H9 (cell line): ENCODE data around the gene DPY30. TPM values are rescaled to one million over a fixed set of nuclear protein-coding genes. Genes with fewer than 3 reads are reported as not detected.

Experiments used
- DNase-seq: peaks from one replicate; pipeline ENCODE4 v3.0.0-alpha.2; 2017
- H2AFZ ChIP-seq: one replicate; pipeline ENCODE4 v1.6.1; 2013; ENCODE audit warnings: mild to moderate bottlenecking, low read length, control low read depth, moderate library complexity
- H2AK5ac ChIP-seq: 2 replicates; pipeline ENCODE4 v1.6.1; 2013; ENCODE audit warnings: low read length, control low read depth, mixed read lengths; ENCODE audit not compliant: insufficient read length
- H2BK120ac ChIP-seq: one replicate; pipeline ENCODE4 v1.6.1; 2013; ENCODE audit warnings: low read depth, mild to moderate bottlenecking, low read length, control low read depth, inconsistent platforms; ENCODE audit not compliant: poor library complexity, severe bottlenecking
- H2BK12ac ChIP-seq: 2 replicates; pipeline ENCODE4 v1.6.1; 2013; ENCODE audit warnings: low read length, control low read depth, mixed read lengths, low read depth; ENCODE audit not compliant: insufficient read length
- H2BK15ac ChIP-seq: 2 replicates; pipeline ENCODE4 v1.6.1; 2013; ENCODE audit warnings: low read depth, low read length, control low read depth
- H2BK20ac ChIP-seq: one replicate; pipeline ENCODE4 v1.6.1; 2013; ENCODE audit warnings: low read depth, mild to moderate bottlenecking, low read length, control low read depth, inconsistent platforms; ENCODE audit not compliant: poor library complexity, severe bottlenecking
- H2BK5ac ChIP-seq: 2 replicates; pipeline ENCODE4 v1.6.1; 2013; ENCODE audit warnings: low read length, control low read depth, mixed read lengths; ENCODE audit not compliant: insufficient read length
- H3K14ac ChIP-seq: 2 replicates; pipeline ENCODE4 v1.6.1; 2013; ENCODE audit warnings: low read length, control low read depth; ENCODE audit not compliant: insufficient read depth
- H3K18ac ChIP-seq: 2 replicates; pipeline ENCODE4 v1.6.1; 2013; ENCODE audit warnings: low read depth, mild to moderate bottlenecking, mixed read lengths, low read length, control low read depth; ENCODE audit not compliant: insufficient read length
- H3K23ac ChIP-seq: 2 replicates; pipeline ENCODE4 v1.6.1; 2013; ENCODE audit warnings: low read length, control low read depth, mixed read lengths, low read depth; ENCODE audit not compliant: insufficient read length
- H3K23me2 ChIP-seq: 2 replicates; pipeline ENCODE4 v1.6.1; 2013; ENCODE audit warnings: low read depth, mild to moderate bottlenecking, mixed read lengths, low read length, control low read depth; ENCODE audit not compliant: insufficient read length, poor library complexity, severe bottlenecking
- H3K27ac ChIP-seq: 2 replicates; pipeline ENCODE4 v1.5.1; 2013; ENCODE audit warnings: low read length, control low read depth, mixed read lengths, low read depth; ENCODE audit not compliant: insufficient read length
- H3K27me3 ChIP-seq: 2 replicates; pipeline ENCODE4 v1.6.1; 2013; ENCODE audit warnings: low read length, control low read depth, inconsistent platforms; ENCODE audit not compliant: insufficient read depth
- H3K4ac ChIP-seq: 2 replicates; pipeline ENCODE4 v1.6.1; 2013; ENCODE audit warnings: low read depth, mild to moderate bottlenecking, control low read depth, inconsistent platforms, low read length, moderate library complexity
- H3K4me1 ChIP-seq: 2 replicates; pipeline ENCODE4 v1.6.1; 2013; ENCODE audit warnings: low read length, control low read depth, inconsistent platforms; ENCODE audit not compliant: insufficient read depth
- H3K4me2 ChIP-seq: 2 replicates; pipeline ENCODE4 v1.6.1; 2013; ENCODE audit warnings: low read length, control low read depth, mixed read lengths; ENCODE audit not compliant: insufficient read length, insufficient read depth
- H3K56ac ChIP-seq: 2 replicates; pipeline ENCODE4 v1.6.1; 2013; ENCODE audit warnings: low read depth, mild to moderate bottlenecking, mixed read lengths, low read length, control low read depth; ENCODE audit not compliant: insufficient read length
- H3K79me1 ChIP-seq: 2 replicates; pipeline ENCODE4 v1.6.1; 2013; ENCODE audit warnings: low read depth, mild to moderate bottlenecking, moderate library complexity, low read length, control low read depth, inconsistent platforms; ENCODE audit not compliant: insufficient read depth, poor library complexity, severe bottlenecking
- H3K79me2 ChIP-seq: 2 replicates; pipeline ENCODE4 v1.6.1; 2013; ENCODE audit warnings: low read length, control low read depth, inconsistent platforms; ENCODE audit not compliant: insufficient read depth
- H3K9ac ChIP-seq: 2 replicates; pipeline ENCODE4 v1.6.1; 2013; ENCODE audit warnings: low read length, control low read depth, mixed read lengths; ENCODE audit not compliant: insufficient read length; ENCODE audit errors: extremely low read depth
- H3K9me3 ChIP-seq: one replicate; pipeline ENCODE4 v1.6.1; 2013; ENCODE audit warnings: low read depth, low read length, inconsistent platforms; ENCODE audit not compliant: control insufficient read depth
- H3T11ph ChIP-seq: one replicate; pipeline ENCODE4 v1.6.1; 2013; ENCODE audit warnings: mild to moderate bottlenecking, low read length, control low read depth, inconsistent platforms
- H4K20me1 ChIP-seq: one replicate; pipeline ENCODE4 v1.6.1; 2013; ENCODE audit not compliant: control insufficient read depth, insufficient read length, insufficient read depth
- H4K5ac ChIP-seq: 2 replicates; pipeline ENCODE4 v1.6.1; 2013; ENCODE audit warnings: low read depth, mild to moderate bottlenecking, mixed read lengths, low read length, control low read depth; ENCODE audit not compliant: insufficient read length
- H4K8ac ChIP-seq: replicated peaks from 2 replicates; pipeline ENCODE4 v1.6.1; 2013; ENCODE audit warnings: low read length, control low read depth, mixed read lengths, low read depth; ENCODE audit not compliant: insufficient read length
- H4K91ac ChIP-seq: 2 replicates; pipeline ENCODE4 v1.6.1; 2013; ENCODE audit warnings: low read depth, mild to moderate bottlenecking, moderate library complexity, mixed read lengths, low read length, control low read depth; ENCODE audit not compliant: insufficient read length
- H3K27ac Mint-ChIP-seq, 3 experiments: 2 replicates in 2 of 3; 3 replicates in 1 of 3; pipeline ENCODE4 v1.8.0; 2020 to 2021; ENCODE audit warnings: mixed read lengths in 3 of 3, mild to moderate bottlenecking in 1 of 3, moderate library complexity in 1 of 3
- H3K27me3 Mint-ChIP-seq: 2 replicates; pipeline ENCODE4 v1.8.0; 2021; ENCODE audit warnings: low read depth, mild to moderate bottlenecking, moderate library complexity, mixed read lengths
- H3K36me3 Mint-ChIP-seq, 3 experiments: 2 replicates in 2 of 3; 3 replicates in 1 of 3; pipeline ENCODE4 v1.8.0; 2020 to 2021; ENCODE audit warnings: low read depth in 3 of 3, mixed read lengths in 3 of 3; ENCODE audit not compliant: insufficient read depth in 1 of 3
- H3K4me1 Mint-ChIP-seq, 2 experiments: 2 replicates each; pipeline ENCODE4 v1.8.0; 2020; ENCODE audit warnings: mixed read lengths in 2 of 2
- H3K4me3 Mint-ChIP-seq, 2 experiments: 2 replicates in 1 of 2; 3 replicates in 1 of 2; pipeline ENCODE4 v1.8.0; 2020 to 2021; ENCODE audit warnings: mild to moderate bottlenecking in 2 of 2, mixed read lengths in 2 of 2, moderate library complexity in 1 of 2
- H3K9me3 Mint-ChIP-seq, 2 experiments: 2 replicates in 1 of 2; 3 replicates in 1 of 2; pipeline ENCODE4 v1.8.0; 2020; ENCODE audit warnings: mild to moderate bottlenecking in 2 of 2, mixed read lengths in 2 of 2, moderate library complexity in 1 of 2
- WGBS: extraction: QIAGEN DNeasy Blood & Tissue Kit; methylation state at CpG from one replicate; pipeline ENCODE4 v1.1.7; 2013; ENCODE audit warnings: missing lambda C conversion rate, low lambda C conversion rate, mixed read lengths; ENCODE audit not compliant: insufficient read length; ENCODE audit errors: extremely low coverage; 5-methylcytosine and 5-hydroxymethylcytosine counted together
- total RNA-seq: library from RNA; stranded (reverse); gene quantifications from 2 replicates; pipeline ENCODE4 v1.2.1, GENCODE V29; 2021
- TF ChIP-seq, protein P1 (sequence below): fragments of 200-600 bp; sonication (generic); conservative IDR thresholded peaks from 3 replicates; pipeline ENCODE4 v1.8.0; 2021; ENCODE audit warnings: antibody characterized with exemption, mild to moderate bottlenecking

DPY30 gene
- total RNA-seq, 1 experiment from 2014 or later: 148 TPM

DNA sequence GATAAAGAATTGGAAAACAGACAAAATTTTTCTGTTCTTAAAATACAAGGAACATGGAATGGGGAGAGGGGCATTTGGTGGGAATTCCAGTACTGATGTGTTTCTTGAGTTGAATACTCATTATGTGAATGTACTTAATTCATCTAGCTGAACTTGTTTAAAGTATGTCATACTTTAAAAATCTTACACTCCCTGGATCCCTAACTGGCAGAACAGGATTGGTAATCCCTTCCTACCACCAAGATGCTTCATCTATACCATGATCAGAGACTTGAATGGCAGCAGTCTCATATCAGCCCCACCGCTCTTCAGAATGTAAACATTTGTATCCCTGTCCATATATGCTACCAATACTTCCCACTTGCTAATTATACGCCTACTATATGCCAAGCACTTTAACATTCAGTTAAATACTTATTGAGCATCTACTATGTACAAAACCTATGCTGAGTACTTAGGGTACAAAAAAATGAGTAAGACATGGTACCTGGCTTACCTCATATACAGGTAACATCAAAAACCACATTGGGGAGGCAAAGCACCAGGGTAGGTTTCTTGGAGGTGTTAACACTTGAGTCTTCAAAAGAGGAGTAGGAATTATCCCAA lies 34.1 kb downstream of the DPY30 start:
- no peaks in the 10 kb centered on the region for H4K20me1 ChIP-seq
- no peak overlapping the region for H3K27ac ChIP-seq

More for the DNA sequence above, 34.1 kb downstream of the DPY30 start:
- H3K23ac ChIP-seq: no peak overlapping the region
- no peak overlapping the region for H3K56ac ChIP-seq
- H3K4me2 ChIP-seq: no peak overlapping the region
- no peak overlapping the region for H3K9ac ChIP-seq
- no peak overlapping the region for H4K91ac ChIP-seq
- Mint-ChIP-seq H3K27ac (no peak overlapping the region; a peak in 1 of 7 replicates), H3K4me1 (peaks cover 23% of the 10 kb centered on the region in 2 experiments), H3K4me3 (no peak overlapping the region), H3K27me3 (no peaks in the 10 kb centered on the region), H3K36me3 (peaks cover 0 to 3% (median 3%) of the 10 kb centered on the region in 3 experiments; a peak in 2 of 7 replicates), H3K9me3 (no peaks in the 10 kb centered on the region)
- H4K8ac ChIP-seq: no peak overlapping the region
- H3K23me2 ChIP-seq: peaks cover 8% of the 10 kb centered on the region
- H4K5ac ChIP-seq: no peak overlapping the region
- H3T11ph ChIP-seq: no peak overlapping the region
- H3K9me3 ChIP-seq: no peaks in the 10 kb centered on the region
- no CpG with 5 or more reads among the region's 2 CpGs for WGBS
- H3K27me3 ChIP-seq: no peaks in the 10 kb centered on the region
- H2BK5ac ChIP-seq: no peak overlapping the region
- no peak overlapping the region for H3K18ac ChIP-seq
- H2BK12ac ChIP-seq: no peak overlapping the region
- no peaks in the 10 kb centered on the region for H3K4me1 ChIP-seq
- no peak overlapping the region for H2BK20ac ChIP-seq
- no peak overlapping the region for H3K14ac ChIP-seq
- peaks cover 31% of the 10 kb centered on the region; the same call in 1 of the 2 replicates for H3K79me2 ChIP-seq
- no peak overlapping the region for H2BK15ac ChIP-seq
- no peak overlapping the region for H2BK120ac ChIP-seq
- peaks cover 3% of the 10 kb centered on the region for H3K79me1 ChIP-seq
- H3K4ac ChIP-seq: no peak overlapping the region
- H2AK5ac ChIP-seq: no peak overlapping the region
- TF ChIP-seq, protein P1, sequence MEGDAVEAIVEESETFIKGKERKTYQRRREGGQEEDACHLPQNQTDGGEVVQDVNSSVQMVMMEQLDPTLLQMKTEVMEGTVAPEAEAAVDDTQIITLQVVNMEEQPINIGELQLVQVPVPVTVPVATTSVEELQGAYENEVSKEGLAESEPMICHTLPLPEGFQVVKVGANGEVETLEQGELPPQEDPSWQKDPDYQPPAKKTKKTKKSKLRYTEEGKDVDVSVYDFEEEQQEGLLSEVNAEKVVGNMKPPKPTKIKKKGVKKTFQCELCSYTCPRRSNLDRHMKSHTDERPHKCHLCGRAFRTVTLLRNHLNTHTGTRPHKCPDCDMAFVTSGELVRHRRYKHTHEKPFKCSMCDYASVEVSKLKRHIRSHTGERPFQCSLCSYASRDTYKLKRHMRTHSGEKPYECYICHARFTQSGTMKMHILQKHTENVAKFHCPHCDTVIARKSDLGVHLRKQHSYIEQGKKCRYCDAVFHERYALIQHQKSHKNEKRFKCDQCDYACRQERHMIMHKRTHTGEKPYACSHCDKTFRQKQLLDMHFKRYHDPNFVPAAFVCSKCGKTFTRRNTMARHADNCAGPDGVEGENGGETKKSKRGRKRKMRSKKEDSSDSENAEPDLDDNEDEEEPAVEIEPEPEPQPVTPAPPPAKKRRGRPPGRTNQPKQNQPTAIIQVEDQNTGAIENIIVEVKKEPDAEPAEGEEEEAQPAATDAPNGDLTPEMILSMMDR: no peak
- H2AFZ ChIP-seq: no peak overlapping the region
- DNase-seq: no peak
